Keratinocyte (primary cell): ENCODE data around the gene KRTAP5-2. TPM values are rescaled to one million over a fixed set of nuclear protein-coding genes. Genes with fewer than 3 reads are reported as not detected.
"Not testable (repeated sequence)": the region's sequence is repeated elsewhere in the genome, so short reads cannot be mapped to it uniquely, and the experiment has no call there.

Experiments
- DNase-seq: peaks from one replicate; pipeline ENCODE4 v3.0.0-alpha.2; 2011; ENCODE audit warnings: low read depth, missing footprints, low spot score
- FAIRE-seq: peaks from 2 replicates; lab custom pipeline; 2011; peaks lifted over from hg19 to GRCh38; lab: Jason Lieb, UNC
- H2AFZ ChIP-seq: 2 replicates; pipeline ENCODE4 v1.6.0; 2012; ENCODE audit warnings: low read length, control low read depth, inconsistent platforms; ENCODE audit not compliant: control insufficient read depth
- H3K27ac ChIP-seq: 2 replicates; pipeline ENCODE4 v1.5.1; 2011; ENCODE audit warnings: low read length; ENCODE audit not compliant: control insufficient read depth, insufficient read depth
- H3K27me3 ChIP-seq: 3 replicates; pipeline ENCODE4 v1.6.0; 2011; ENCODE audit warnings: low read length; ENCODE audit not compliant: control insufficient read depth, insufficient read depth; ENCODE audit errors: extremely low read depth
- H3K36me3 ChIP-seq, 2 experiments: 2 replicates in 1 of 2; 3 replicates in 1 of 2; pipeline ENCODE4 v1.5.1; 2011; ENCODE audit warnings: low read length in 2 of 2, mild to moderate bottlenecking in 1 of 2; ENCODE audit not compliant: control insufficient read depth in 2 of 2, insufficient read depth in 2 of 2; ENCODE audit errors: extremely low read depth in 1 of 2
- H3K4me1 ChIP-seq: 3 replicates; pipeline ENCODE4 v1.5.1; 2011; ENCODE audit warnings: low read length; ENCODE audit not compliant: control insufficient read depth, insufficient read depth; ENCODE audit errors: extremely low read depth
- H3K4me2 ChIP-seq: 3 replicates; pipeline ENCODE4 v1.6.0; 2011; ENCODE audit warnings: low read depth, low read length; ENCODE audit not compliant: control insufficient read depth, insufficient read depth; ENCODE audit errors: extremely low read depth
- H3K4me3 ChIP-seq, 3 experiments: fragments of 200-600 bp in 1 of 3; sonication (generic) in 1 of 3; 2 replicates in 2 of 3; 3 replicates in 1 of 3; pipeline ENCODE4 v1.5.1; 2011 to 2016; ENCODE audit warnings: low read length in 3 of 3, mild to moderate bottlenecking in 3 of 3, control low read depth in 2 of 3, inconsistent platforms in 1 of 3, low read depth in 1 of 3, mixed read lengths in 1 of 3, mixed run types in 1 of 3, moderate library complexity in 1 of 3; ENCODE audit not compliant: control insufficient read depth in 2 of 3, insufficient read depth in 2 of 3; ENCODE audit errors: extremely low read depth in 1 of 3
- H3K79me2 ChIP-seq: 2 replicates; pipeline ENCODE4 v1.6.0; 2012; ENCODE audit warnings: low read length; ENCODE audit not compliant: control insufficient read depth, insufficient read depth
- H3K9ac ChIP-seq: 3 replicates; pipeline ENCODE4 v1.6.0; 2011; ENCODE audit warnings: low read length; ENCODE audit not compliant: control insufficient read depth, insufficient read depth; ENCODE audit errors: extremely low read depth
- H3K9me1 ChIP-seq: 3 replicates; pipeline ENCODE4 v1.6.0; 2011; ENCODE audit warnings: low read length; ENCODE audit not compliant: control insufficient read depth, insufficient read depth; ENCODE audit errors: extremely low read depth
- H3K9me3 ChIP-seq: 2 replicates; pipeline ENCODE4 v1.5.1; 2012; ENCODE audit warnings: low read depth, low read length; ENCODE audit not compliant: control insufficient read depth
- H4K20me1 ChIP-seq: 3 replicates; pipeline ENCODE4 v1.6.0; 2011; ENCODE audit warnings: low read length; ENCODE audit not compliant: control insufficient read depth, insufficient read depth; ENCODE audit errors: extremely low read depth
- CTCF ChIP-seq, 3 experiments: IDR thresholded peaks in 1 of 3; conservative IDR thresholded peaks in 1 of 3; optimal IDR thresholded peaks in 1 of 3; 2 replicates in 2 of 3; 3 replicates in 1 of 3; pipeline versions ENCODE3 to v1.5.1; 2011; ENCODE audit warnings: low read length in 3 of 3, mild to moderate bottlenecking in 3 of 3, moderate library complexity in 2 of 3, control low read depth in 1 of 3, inconsistent platforms in 1 of 3; ENCODE audit not compliant: insufficient read depth in 2 of 3; ENCODE audit errors: extremely low read depth in 1 of 3
- EZH2 ChIP-seq: IDR thresholded peaks from one replicate; pipeline ENCODE4 v1.6.1; 2012; ENCODE audit warnings: inconsistent platforms, mild to moderate bottlenecking, low read length, moderate library complexity
- dilution Hi-C: fragments of 300-500 bp; cut with MboI; formaldehyde crosslinking; loops from one replicate; pipeline ENCODE4 v1.7.0; 2020; ENCODE audit warnings: low sequenced_read_pairs; ENCODE audit not compliant: extremely low pct_ligation_motif_present
- polyA plus RNA-seq, 5 experiments: library from polyadenylated mRNA; depleted of rRNA in 3 of 5; stranded (reverse) in 3 of 5; stranded (forward) in 1 of 5; unstranded in 1 of 5; fragments of >200 nt; gene quantifications; 1 replicate in 1 of 5; 2 replicates in 3 of 5; 3 replicates in 1 of 5; pipeline versions ENCODE4 v1.2.1 to v1.2.3, GENCODE V29; 2011 to 2012; ENCODE audit warnings: missing spikeins in 2 of 5, low read depth in 1 of 5, low replicate concordance in 1 of 5

The KRTAP5-2 gene
- polyA plus RNA-seq, 1 donor (not counting 4 experiments of a cell fraction or from before 2014, with no cell fraction given) = not detected

DNA sequence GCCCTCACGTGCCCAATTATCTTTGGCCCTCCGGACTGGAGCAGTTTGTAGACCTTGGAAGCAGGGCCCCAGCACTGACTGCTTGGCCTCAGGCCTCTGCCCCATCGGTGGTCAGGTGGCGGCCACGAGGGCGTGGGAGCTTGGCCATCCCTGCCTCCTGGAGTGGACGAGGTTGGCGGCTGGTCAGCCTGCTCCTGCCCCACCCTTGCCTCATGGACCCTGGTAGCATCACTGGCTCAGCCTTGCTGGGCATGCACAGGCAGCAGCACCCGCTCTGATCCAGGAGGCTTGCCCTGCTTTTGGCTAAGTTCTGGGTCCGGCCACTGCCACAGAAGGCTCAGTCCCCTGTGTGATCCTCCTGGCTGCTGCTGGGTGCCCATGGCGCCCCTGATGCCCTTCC, 6.1 kb upstream of the KRTAP5-2 start:
- no peaks in the 10 kb centered on the region for H3K36me3 ChIP-seq
- no peaks in the 10 kb centered on the region for H4K20me1 ChIP-seq
- H3K27me3 ChIP-seq = peaks cover 21% of the 10 kb centered on the region
- TF ChIP-seq EZH2 = no peak
- TF ChIP-seq CTCF (optimal IDR thresholded peaks at IDR 0.05 in 1 of 3, IDR thresholded peaks at IDR 0.05 in 1 of 3, conservative IDR thresholded peaks at IDR 0.05 in 1 of 3; ENCODE audit: extremely low read depth in 1 of 3, insufficient read depth in 2 of 3, low read length in 3 of 3) = no peak
- no peak overlapping the region for H3K4me3 ChIP-seq
- H3K9me3 ChIP-seq = no peaks in the 10 kb centered on the region
- H3K27ac ChIP-seq = no peak overlapping the region
- H3K4me2 ChIP-seq = no peak overlapping the region
- no peak for DNase-seq
- H3K9ac ChIP-seq = no peak overlapping the region
- dilution Hi-C loops = no loop called here
- no peak overlapping the region for H2AFZ ChIP-seq
- no peaks in the 10 kb centered on the region for H3K4me1 ChIP-seq
- no peak for FAIRE-seq
- H3K79me2 ChIP-seq = no peaks in the 10 kb centered on the region
- H3K9me1 ChIP-seq = no peaks in the 10 kb centered on the region

GRCh38 chr11:1603629-1604028, 5.5 kb upstream of the KRTAP5-2 start:
- H3K4me2 ChIP-seq = no peak overlapping the region
- H3K79me2 ChIP-seq = no peaks in the 10 kb centered on the region
- H3K9ac ChIP-seq = no peak overlapping the region
- H3K9me1 ChIP-seq = no peaks in the 10 kb centered on the region
- no peak overlapping the region for H3K4me3 ChIP-seq
- no peak overlapping the region for H3K27ac ChIP-seq
- no peaks in the 10 kb centered on the region for H3K4me1 ChIP-seq
- no peaks in the 10 kb centered on the region for H3K36me3 ChIP-seq
- TF ChIP-seq CTCF (optimal IDR thresholded peaks at IDR 0.05 in 1 of 3, IDR thresholded peaks at IDR 0.05 in 1 of 3, conservative IDR thresholded peaks at IDR 0.05 in 1 of 3; ENCODE audit: extremely low read depth in 1 of 3, insufficient read depth in 2 of 3, low read length in 3 of 3) (no peak), EZH2 (no peak)
- dilution Hi-C loops = no loop called here
- FAIRE-seq = no peak
- no peak overlapping the region for H2AFZ ChIP-seq
- DNase-seq = no peak
- H3K27me3 ChIP-seq = peaks cover 19% of the 10 kb centered on the region
- no peaks in the 10 kb centered on the region for H3K9me3 ChIP-seq
- no peaks in the 10 kb centered on the region for H4K20me1 ChIP-seq

- H3K4me2 ChIP-seq, H3K27ac ChIP-seq, H3K4me1 ChIP-seq, H3K9me3 ChIP-seq, H4K20me1 ChIP-seq, H3K9ac ChIP-seq, H3K79me2 ChIP-seq, H2AFZ ChIP-seq, FAIRE-seq, DNase-seq, dilution Hi-C loops, H3K9me1 ChIP-seq, H3K36me3 ChIP-seq, H3K4me3 ChIP-seq, H3K27me3 ChIP-seq: not testable (repeated sequence)
These were observed 3.6 kb upstream of the KRTAP5-2 start for GRCh38 chr11:1601663-1602062.
